HG03558 (cell line): ENCODE data around the gene YAF2.
A peak's percentile ranks its signal among the peaks of the same experiment; 100 is the strongest.
"Not testable (repeated sequence)": the region's sequence is repeated elsewhere in the genome, so short reads cannot be mapped to it uniquely, and the experiment has no call there.

ENCODE experiments used
- ATAC-seq: cut with Tn5 transposase; IDR thresholded peaks from one replicate; pipeline ENCODE4 v1.9.1; 2021; ENCODE audit warnings: moderate number of reproducible peaks; ENCODE audit not compliant: unreplicated experiment; ENCODE audit errors: extremely low read depth

The YAF2 gene

GRCh38 chr12:42255866-42256261, 17.8 kb upstream of the YAF2 start:
- no peak for ATAC-seq

GRCh38 chr12:42255221-42255865, 17.3 kb upstream of the YAF2 start:
- ATAC-seq, result no peak

GRCh38 chr12:42252645-42253044, 14.6 kb upstream of the YAF2 start:
- ATAC-seq, result not testable (repeated sequence)

GRCh38 chr12:42249033-42249432, 11.0 kb upstream of the YAF2 start:
- not testable (repeated sequence) for ATAC-seq

- no peak for ATAC-seq
Observed at GRCh38 chr12:42240131-42240750, 2.2 kb upstream of the YAF2 start.

- peak; percentile 17 for ATAC-seq
Observed at GRCh38 chr12:42237853-42238239, 202 bp downstream of the YAF2 start.

- ATAC-seq, result peak; percentile 56
Observed at GRCh38 chr12:42237052-42237852, 796 bp downstream of the YAF2 start.

GRCh38 chr12:42236017-42236416, 2.0 kb downstream of the YAF2 start:
- no peak for ATAC-seq

- no peak for ATAC-seq
Observed at GRCh38 chr12:42235426-42235825, 2.6 kb downstream of the YAF2 start.

- ATAC-seq, result no peak
Observed at GRCh38 chr12:42234970-42235369, 3.1 kb downstream of the YAF2 start.

- ATAC-seq, result not testable (repeated sequence)
Observed at GRCh38 chr12:42227525-42227924, 10.5 kb downstream of the YAF2 start.

GRCh38 chr12:42224501-42224900, 13.5 kb downstream of the YAF2 start:
- not testable (repeated sequence) for ATAC-seq

- ATAC-seq, result no peak
Observed at GRCh38 chr12:42222724-42223123, 15.3 kb downstream of the YAF2 start.

GRCh38 chr12:42221726-42222125, 16.3 kb downstream of the YAF2 start:
- ATAC-seq, result no peak

GRCh38 chr12:42217656-42218055, 20.4 kb downstream of the YAF2 start:
- ATAC-seq, result no peak

- no peak for ATAC-seq
Observed at GRCh38 chr12:42216737-42217136, 21.3 kb downstream of the YAF2 start.

- ATAC-seq, result not testable (repeated sequence)
Observed at GRCh38 chr12:42215759-42216158, 22.3 kb downstream of the YAF2 start.

- no peak for ATAC-seq
Observed at GRCh38 chr12:42213954-42214426, 24.1 kb downstream of the YAF2 start.

GRCh38 chr12:42213023-42213422, 25.0 kb downstream of the YAF2 start:
- no peak for ATAC-seq

- no peak for ATAC-seq
Observed at GRCh38 chr12:42208574-42208973, 29.5 kb downstream of the YAF2 start.

GRCh38 chr12:42204819-42205218, 33.2 kb downstream of the YAF2 start:
- no peak for ATAC-seq
